Measurements from ENCODE around the gene CYP2D6.
"Not testable (repeated sequence)": the region's sequence is repeated elsewhere in the genome, so short reads cannot be mapped to it uniquely, and the experiment has no call there.

CYP2D6 gene

GRCh38 chr22:42158456-42159132, 28.0 kb upstream of the CYP2D6 start:
- DNase-seq (ENCODE audit: low read depth in 2 of 3, low spot score in 2 of 3), result no peak

GRCh38 chr22:42156598-42156997, 26.0 kb upstream of the CYP2D6 start:
- DNase-seq (ENCODE audit: low read depth in 2 of 3, low spot score in 2 of 3), result no peak

GRCh38 chr22:42156121-42156520, 25.5 kb upstream of the CYP2D6 start:
- DNase-seq (ENCODE audit: low read depth in 2 of 3, low spot score in 2 of 3), result no peak

- no peak for DNase-seq (ENCODE audit: low read depth in 2 of 3, low spot score in 2 of 3)
Observed at GRCh38 chr22:42155053-42155543, 24.5 kb upstream of the CYP2D6 start.

- DNase-seq (ENCODE audit: low read depth in 2 of 3, low spot score in 2 of 3), result no peak
Observed at GRCh38 chr22:42154293-42155052, 23.9 kb upstream of the CYP2D6 start.

- DNase-seq (ENCODE audit: low read depth in 2 of 3, low spot score in 2 of 3), result no peak
Observed at GRCh38 chr22:42152661-42153270, 22.2 kb upstream of the CYP2D6 start.

GRCh38 chr22:42151924-42152635, 21.5 kb upstream of the CYP2D6 start:
- no peak for DNase-seq (ENCODE audit: low read depth in 2 of 3, low spot score in 2 of 3)

- DNase-seq (ENCODE audit: low read depth in 2 of 3, low spot score in 2 of 3), result no peak
Observed at GRCh38 chr22:42150727-42151590, 20.3 kb upstream of the CYP2D6 start.

- DNase-seq (ENCODE audit: low read depth in 2 of 3, low spot score in 2 of 3), result not testable (repeated sequence)
Observed at GRCh38 chr22:42149798-42150197, 19.2 kb upstream of the CYP2D6 start.

- DNase-seq (ENCODE audit: low read depth in 2 of 3, low spot score in 2 of 3), result no peak
Observed at GRCh38 chr22:42145175-42145574, 14.6 kb upstream of the CYP2D6 start.

GRCh38 chr22:42143859-42144822, 13.5 kb upstream of the CYP2D6 start:
- not testable (repeated sequence) for DNase-seq (ENCODE audit: low read depth in 2 of 3, low spot score in 2 of 3)

- no peak for DNase-seq (ENCODE audit: low read depth in 2 of 3, low spot score in 2 of 3)
Observed at GRCh38 chr22:42142771-42143461, 12.3 kb upstream of the CYP2D6 start.

GRCh38 chr22:42141307-42142057, 10.9 kb upstream of the CYP2D6 start:
- not testable (repeated sequence) for DNase-seq (ENCODE audit: low read depth in 2 of 3, low spot score in 2 of 3)

GRCh38 chr22:42140153-42140552, 9.5 kb upstream of the CYP2D6 start:
- not testable (repeated sequence) for DNase-seq (ENCODE audit: low read depth in 2 of 3, low spot score in 2 of 3)

- not testable (repeated sequence) for DNase-seq (ENCODE audit: low read depth in 2 of 3, low spot score in 2 of 3)
Observed at GRCh38 chr22:42139508-42139907, 8.9 kb upstream of the CYP2D6 start.

GRCh38 chr22:42138972-42139371, 8.4 kb upstream of the CYP2D6 start:
- no peak for DNase-seq (ENCODE audit: low read depth in 2 of 3, low spot score in 2 of 3)

- DNase-seq (ENCODE audit: low read depth in 2 of 3, low spot score in 2 of 3), result no peak
Observed at GRCh38 chr22:42138122-42138770, 7.6 kb upstream of the CYP2D6 start.

All from activated CD8-positive, alpha-beta memory T cell treated with anti-CD3 and anti-CD28 coated beads for 48 hours (primary cell).